GM23338 (cell line): ENCODE data around the gene KATNAL1.

ENCODE experiments used
- CTCF ChIP-seq, 2 experiments: fragments of 200-600 bp in 1 of 2; sonication (generic) in 1 of 2; conservative IDR thresholded peaks; 2 replicates each; pipeline versions ENCODE4 v1.5.1 to v1.6.1; 2016 to 2017; ENCODE audit warnings: antibody characterized with exemption in 2 of 2, low read depth in 2 of 2, mild to moderate bottlenecking in 2 of 2, moderate library complexity in 1 of 2
- EZH2 ChIP-seq: fragments of 200-600 bp; sonication (generic); IDR thresholded peaks from one replicate; pipeline ENCODE4 v1.8.0; 2017; ENCODE audit warnings: antibody characterized with exemption, mild to moderate bottlenecking, low read depth; ENCODE audit not compliant: unreplicated experiment
- EZH2phosphoT487 ChIP-seq: fragments of 200-600 bp; sonication (generic); IDR thresholded peaks from one replicate; pipeline ENCODE4 v1.8.1; 2018; ENCODE audit warnings: antibody characterized with exemption; ENCODE audit not compliant: unreplicated experiment
- JUNB ChIP-seq: IDR thresholded peaks from one replicate; pipeline ENCODE4 v1.6.1; 2016; ENCODE audit warnings: antibody characterized with exemption; ENCODE audit not compliant: unreplicated experiment
- ZNF114 ChIP-seq: fragments of 250-450 bp; sonication (Bioruptor Pico); IDR thresholded peaks from 2 replicates; pipeline ENCODE4 v1.5.0; 2020; ENCODE audit warnings: mild to moderate bottlenecking, moderate library complexity

- TF ChIP-seq CTCF (conservative IDR thresholded peaks at IDR 0.05; ENCODE audit: low read depth in 2 of 2) (no peak), EZH2 (no peak), JUNB (no peak), EZH2phosphoT487 (no peak), ZNF114 (CRISPR knock-in tag) (no peak)
Observed at GRCh38 chr13:30289533-30289932, 17.8 kb downstream of the KATNAL1 start.
